PFSK-1 (cell line): ENCODE measurements around the gene DLK1.

Experiments used
- FOXP2 ChIP-seq: optimal IDR thresholded peaks from 2 replicates; pipeline ENCODE3; 2011; ENCODE audit warnings: borderline replicate concordance, control low read depth, inconsistent platforms; ENCODE audit not compliant: insufficient read depth; ENCODE audit errors: extremely low read length, extremely low read depth
- POLR2AphosphoS5 ChIP-seq: IDR thresholded peaks from 2 replicates; pipeline ENCODE4 v1.6.1; 2012; ENCODE audit warnings: low read depth, mild to moderate bottlenecking, control low read depth, low read length, moderate library complexity
- REST ChIP-seq, 2 experiments: IDR thresholded peaks; 2 replicates each; pipeline versions ENCODE4 v1.6.1 to v1.8.0; 2011 to 2012; ENCODE audit warnings: low read depth in 2 of 2, low read length in 2 of 2, control low read depth in 1 of 2, inconsistent platforms in 1 of 2, mild to moderate bottlenecking in 1 of 2, moderate library complexity in 1 of 2; ENCODE audit not compliant: insufficient read depth in 1 of 2
- SIN3A ChIP-seq: IDR thresholded peaks from 2 replicates; pipeline ENCODE4 v1.6.1; 2012; ENCODE audit warnings: mild to moderate bottlenecking, low read length, moderate library complexity, borderline replicate concordance; ENCODE audit not compliant: insufficient read depth
- TAF1 ChIP-seq: IDR thresholded peaks from 2 replicates; pipeline ENCODE4 v1.6.1; 2012; ENCODE audit warnings: low read length, control low read depth, borderline replicate concordance; ENCODE audit not compliant: insufficient read depth

Gene DLK1

GRCh38 chr14:100737526-100737925, 10.8 kb downstream of the DLK1 start:
- TF ChIP-seq TAF1 (no peak), FOXP2 (no peak), POLR2AphosphoS5 (no peak), REST (IDR thresholded peaks at IDR 0.05; ENCODE audit: insufficient read depth in 1 of 2, low read depth in 2 of 2, low read length in 2 of 2) (no peak), SIN3A (no peak)

- no peak for TF ChIP-seq FOXP2
- TF ChIP-seq SIN3A = no peak
- no peak for TF ChIP-seq REST (IDR thresholded peaks at IDR 0.05; ENCODE audit: insufficient read depth in 1 of 2, low read depth in 2 of 2, low read length in 2 of 2)
- no peak for TF ChIP-seq POLR2AphosphoS5
- no peak for TF ChIP-seq TAF1
Measured at GRCh38 chr14:100738269-100738691, 11.6 kb downstream of the DLK1 start.

GRCh38 chr14:100738704-100739131, 12.0 kb downstream of the DLK1 start:
- TF ChIP-seq FOXP2 = no peak
- no peak for TF ChIP-seq TAF1
- no peak for TF ChIP-seq REST (IDR thresholded peaks at IDR 0.05; ENCODE audit: insufficient read depth in 1 of 2, low read depth in 2 of 2, low read length in 2 of 2)
- TF ChIP-seq POLR2AphosphoS5 = no peak
- no peak for TF ChIP-seq SIN3A

GRCh38 chr14:100739306-100739705, 12.6 kb downstream of the DLK1 start:
- TF ChIP-seq FOXP2 (no peak), POLR2AphosphoS5 (no peak), SIN3A (no peak), REST (IDR thresholded peaks at IDR 0.05; ENCODE audit: insufficient read depth in 1 of 2, low read depth in 2 of 2, low read length in 2 of 2) (no peak), TAF1 (no peak)

GRCh38 chr14:100740196-100740825, 13.6 kb downstream of the DLK1 start:
- TF ChIP-seq SIN3A (no peak), TAF1 (no peak), POLR2AphosphoS5 (no peak), FOXP2 (no peak), REST (IDR thresholded peaks at IDR 0.05; ENCODE audit: insufficient read depth in 1 of 2, low read depth in 2 of 2, low read length in 2 of 2) (no peak)
